ENCODE data around the gene FOXN3.

DNA sequence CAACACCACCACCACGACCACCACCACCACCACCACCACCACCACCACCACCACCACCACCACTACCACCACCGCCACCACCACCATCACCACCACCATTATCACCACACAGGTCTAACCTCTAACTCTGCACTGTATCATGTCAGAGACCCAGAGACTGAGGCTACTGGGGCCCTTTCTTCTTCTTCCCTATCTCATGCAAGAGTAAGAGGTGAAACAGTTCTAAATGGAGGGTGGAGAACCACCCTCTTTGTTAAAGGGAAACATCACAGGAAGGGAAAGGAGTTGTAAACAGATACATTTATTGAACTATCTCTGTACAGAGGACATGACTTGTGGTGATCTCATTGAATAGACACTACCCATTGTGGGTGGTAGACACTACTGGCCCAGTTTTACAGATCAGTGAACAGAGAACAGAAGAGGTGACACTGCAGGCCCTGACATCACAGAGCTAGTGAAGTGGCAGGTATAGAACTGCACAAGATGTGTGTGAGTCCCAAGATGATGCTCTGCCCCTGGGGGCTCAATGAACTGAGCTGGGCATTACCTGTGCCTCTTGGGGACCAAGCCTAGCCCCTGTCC, 91.6 kb downstream of the FOXN3 start:
- TF ChIP-seq, protein P1, sequence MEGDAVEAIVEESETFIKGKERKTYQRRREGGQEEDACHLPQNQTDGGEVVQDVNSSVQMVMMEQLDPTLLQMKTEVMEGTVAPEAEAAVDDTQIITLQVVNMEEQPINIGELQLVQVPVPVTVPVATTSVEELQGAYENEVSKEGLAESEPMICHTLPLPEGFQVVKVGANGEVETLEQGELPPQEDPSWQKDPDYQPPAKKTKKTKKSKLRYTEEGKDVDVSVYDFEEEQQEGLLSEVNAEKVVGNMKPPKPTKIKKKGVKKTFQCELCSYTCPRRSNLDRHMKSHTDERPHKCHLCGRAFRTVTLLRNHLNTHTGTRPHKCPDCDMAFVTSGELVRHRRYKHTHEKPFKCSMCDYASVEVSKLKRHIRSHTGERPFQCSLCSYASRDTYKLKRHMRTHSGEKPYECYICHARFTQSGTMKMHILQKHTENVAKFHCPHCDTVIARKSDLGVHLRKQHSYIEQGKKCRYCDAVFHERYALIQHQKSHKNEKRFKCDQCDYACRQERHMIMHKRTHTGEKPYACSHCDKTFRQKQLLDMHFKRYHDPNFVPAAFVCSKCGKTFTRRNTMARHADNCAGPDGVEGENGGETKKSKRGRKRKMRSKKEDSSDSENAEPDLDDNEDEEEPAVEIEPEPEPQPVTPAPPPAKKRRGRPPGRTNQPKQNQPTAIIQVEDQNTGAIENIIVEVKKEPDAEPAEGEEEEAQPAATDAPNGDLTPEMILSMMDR (IDR thresholded peaks at IDR 0.05 in 4 of 5, conservative IDR thresholded peaks at IDR 0.05 in 1 of 5) = no peak
- no peak for TF ChIP-seq POLR2A (IDR thresholded peaks at IDR 0.05)

Data from gastrocnemius medialis (tissue), 4 donors.